Fibroblast of lung (primary cell): ENCODE results near the gene SNX14. TPM values are rescaled to one million over a fixed set of nuclear protein-coding genes. Genes with fewer than 3 reads are reported as not detected.
"Not testable (repeated sequence)": the region's sequence is repeated elsewhere in the genome, so short reads cannot be mapped to it uniquely, and the experiment has no call there.

Experiments used
- DNase-seq, 2 donors: peaks; one replicate each; pipeline versions ENCODE4 v3.0.0 to v3.0.0-alpha.2; 2010; ENCODE audit warnings: low read depth in 2 of 2
- H2AFZ ChIP-seq: 2 replicates; pipeline ENCODE4 v1.5.1; 2012; ENCODE audit warnings: low read length, control low read depth, inconsistent platforms
- H3K27ac ChIP-seq: 2 replicates; pipeline ENCODE4 v1.5.1; 2011; ENCODE audit warnings: low read length, control low read depth; ENCODE audit not compliant: insufficient read depth
- H3K27me3 ChIP-seq: 2 replicates; pipeline ENCODE4 v1.5.1; 2011; ENCODE audit warnings: mild to moderate bottlenecking, low read length; ENCODE audit not compliant: control insufficient read depth, insufficient read depth
- H3K36me3 ChIP-seq: 2 replicates; pipeline ENCODE4 v1.5.1; 2011; ENCODE audit warnings: low read length; ENCODE audit not compliant: control insufficient read depth, insufficient read depth
- H3K4me1 ChIP-seq: 2 replicates; pipeline ENCODE4 v1.5.1; 2011; ENCODE audit warnings: low read length; ENCODE audit not compliant: control insufficient read depth, insufficient read depth; ENCODE audit errors: extremely low read depth
- H3K4me2 ChIP-seq: 2 replicates; pipeline ENCODE4 v1.5.1; 2011; ENCODE audit warnings: low read length, control low read depth; ENCODE audit not compliant: insufficient read depth; ENCODE audit errors: extremely low read depth
- H3K4me3 ChIP-seq, 4 experiments: fragments of 200-600 bp in 1 of 4; sonication (generic) in 1 of 4; replicated peaks in 1 of 4; 2 replicates each; pipeline ENCODE4 v1.5.1; 2011 to 2016; ENCODE audit warnings: low read length in 4 of 4, low read depth in 3 of 4, mild to moderate bottlenecking in 3 of 4, control low read depth in 2 of 4, inconsistent platforms in 1 of 4, mixed read lengths in 1 of 4; ENCODE audit not compliant: insufficient read depth in 1 of 4; ENCODE audit errors: control extremely low read depth in 1 of 4
- H3K79me2 ChIP-seq: 2 replicates; pipeline ENCODE4 v1.5.1; 2012; ENCODE audit warnings: mild to moderate bottlenecking, low read length, inconsistent platforms; ENCODE audit not compliant: control insufficient read depth, insufficient read depth
- H3K9ac ChIP-seq: 2 replicates; pipeline ENCODE4 v1.5.1; 2011; ENCODE audit warnings: mild to moderate bottlenecking, low read length, control low read depth; ENCODE audit not compliant: insufficient read depth
- H3K9me3 ChIP-seq: 2 replicates; pipeline ENCODE4 v1.5.1; 2012; ENCODE audit warnings: low read depth, low read length; ENCODE audit not compliant: control insufficient read depth, insufficient read depth
- H4K20me1 ChIP-seq: 2 replicates; pipeline ENCODE4 v1.5.1; 2011; ENCODE audit warnings: low read length; ENCODE audit not compliant: control insufficient read depth, insufficient read depth; ENCODE audit errors: extremely low read depth
- CTCF ChIP-seq, 2 donors: IDR thresholded peaks in 1 of 2; conservative IDR thresholded peaks in 1 of 2; 1 replicate in 1 of 2; 2 replicates in 1 of 2; pipeline ENCODE4 v1.5.1; 2011 to 2012; ENCODE audit warnings: low read length in 2 of 2, control low read depth in 1 of 2, inconsistent platforms in 1 of 2, low read depth in 1 of 2, mild to moderate bottlenecking in 1 of 2
- EZH2 ChIP-seq: IDR thresholded peaks from 2 replicates; pipeline ENCODE4 v1.5.1; 2012; ENCODE audit warnings: low read length, control low read depth, mild to moderate bottlenecking; ENCODE audit errors: missing control alignments
- polyA plus RNA-seq, 2 donors: library from polyadenylated mRNA; depleted of rRNA in 1 of 2; stranded (reverse) in 1 of 2; unstranded in 1 of 2; fragments of >200 nt; gene quantifications; 2 replicates each; pipeline ENCODE4 v1.2.1, GENCODE V29; 2011 to 2012; ENCODE audit warnings: missing spikeins in 1 of 2
- total RNA-seq: library from RNA; depleted of rRNA; stranded (reverse); fragments of >200 nt; gene quantifications from 2 replicates; pipeline ENCODE4 v1.2.1, GENCODE V29; 2014

Gene SNX14
- total and polyA plus RNA-seq, 2 donors (not counting 1 experiment from before 2014, with no cell fraction given): 79.7 to 182 TPM

- H3K4me3 ChIP-seq: no peak overlapping the region
- no peak overlapping the region for H2AFZ ChIP-seq
- H4K20me1 ChIP-seq: no peaks in the 10 kb centered on the region
- H3K27me3 ChIP-seq: no peaks in the 10 kb centered on the region
- H3K4me2 ChIP-seq: no peak overlapping the region
- H3K4me1 ChIP-seq: peaks cover 2% of the 10 kb centered on the region
- peaks cover 97% of the 10 kb centered on the region for H3K79me2 ChIP-seq
- TF ChIP-seq CTCF (conservative IDR thresholded peaks at IDR 0.05 in 1 of 2, IDR thresholded peaks at IDR 0.05 in 1 of 2; ENCODE audit: low read depth in 1 of 2, low read length in 2 of 2): no peak
- TF ChIP-seq EZH2: no peak
- H3K9ac ChIP-seq: no peak overlapping the region
- H3K36me3 ChIP-seq: peaks cover 8% of the 10 kb centered on the region
- no peaks in the 10 kb centered on the region for H3K9me3 ChIP-seq
- no peak for DNase-seq
- no peak overlapping the region for H3K27ac ChIP-seq
These were observed 43.9 kb upstream of the SNX14 start for GRCh38 chr6:85637579-85637978.

DNA sequence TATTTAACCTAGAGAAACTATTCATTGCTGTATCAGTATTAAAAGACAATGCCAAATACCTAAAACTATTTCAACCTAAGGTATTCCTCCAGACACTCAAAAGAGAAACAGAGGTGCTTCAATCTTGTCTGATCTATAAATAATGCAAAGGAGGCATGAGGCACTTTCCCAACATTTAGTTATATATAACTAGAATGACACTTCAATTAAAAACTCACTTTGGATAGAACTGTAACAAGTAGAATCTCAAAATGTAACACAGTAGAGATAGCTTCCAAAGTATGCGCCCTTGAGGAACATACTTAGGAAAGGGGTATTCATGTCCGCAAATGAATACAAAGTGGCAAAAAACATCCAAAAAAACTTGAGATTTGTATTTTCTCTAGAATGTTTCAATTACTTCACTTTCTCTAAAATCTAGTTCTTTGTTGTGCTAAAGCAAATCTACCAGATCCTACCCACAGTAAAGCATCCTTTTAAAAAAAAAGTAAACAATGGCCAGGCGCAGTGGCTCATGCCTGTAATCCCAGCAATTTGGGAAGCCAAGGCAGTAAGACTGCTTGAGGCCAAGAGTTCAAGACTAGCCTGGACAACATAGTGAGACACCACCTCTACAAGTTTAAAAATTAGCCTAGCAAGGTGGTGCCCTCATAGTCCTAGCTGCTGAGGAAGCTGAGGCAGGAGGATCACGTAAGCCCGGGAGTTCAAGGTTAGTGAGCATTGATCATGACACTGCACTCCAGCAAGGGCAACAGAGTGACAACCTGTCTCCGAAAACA, 38.7 kb upstream of the SNX14 start:
- Histone ChIP-seq H3K27ac (no peak overlapping the region), H4K20me1 (no peaks in the 10 kb centered on the region)
- TF ChIP-seq CTCF (conservative IDR thresholded peaks at IDR 0.05 in 1 of 2, IDR thresholded peaks at IDR 0.05 in 1 of 2; ENCODE audit: low read depth in 1 of 2, low read length in 2 of 2) (no peak), EZH2 (no peak)

DNA sequence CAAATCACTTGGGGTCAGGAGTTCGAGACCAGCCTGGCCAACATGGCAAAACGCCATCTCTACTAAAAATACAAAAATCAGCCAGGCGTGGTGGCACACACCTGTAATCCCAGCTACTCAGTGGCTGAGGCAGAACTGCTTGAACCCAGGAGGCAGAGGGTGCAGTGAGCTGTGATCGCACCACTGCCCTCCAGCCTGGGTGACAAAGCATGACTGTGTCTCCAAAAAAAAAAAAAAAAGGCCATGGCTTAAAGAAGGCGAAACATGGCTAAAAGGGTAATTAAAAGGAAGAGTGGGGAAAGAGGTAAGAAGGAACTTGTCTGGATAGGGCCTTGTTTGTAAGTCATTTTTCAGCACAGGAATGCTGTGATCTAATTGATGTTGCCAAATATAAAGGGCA, 37.5 kb upstream of the SNX14 start:
- not testable (repeated sequence) for H3K4me2 ChIP-seq, H3K9ac ChIP-seq, H4K20me1 ChIP-seq, H3K27ac ChIP-seq, H3K27me3 ChIP-seq, H3K4me3 ChIP-seq, H3K9me3 ChIP-seq, H3K4me1 ChIP-seq, H2AFZ ChIP-seq, DNase-seq
- H3K79me2 ChIP-seq: peaks cover 94% of the 10 kb centered on the region
- H3K36me3 ChIP-seq: peaks cover 21% of the 10 kb centered on the region

More for the DNA sequence above, 38.7 kb upstream of the SNX14 start:
- Histone ChIP-seq H3K79me2 (peaks cover 94% of the 10 kb centered on the region), H2AFZ (no peak overlapping the region), H3K4me2 (no peak overlapping the region), H3K9me3 (no peaks in the 10 kb centered on the region), H3K27me3 (no peaks in the 10 kb centered on the region), H3K4me1 (no peaks in the 10 kb centered on the region), H3K4me3 (no peak overlapping the region), H3K36me3 (peaks cover 17% of the 10 kb centered on the region), H3K9ac (no peak overlapping the region)
- DNase-seq: no peak
